Activated T-cell treated with anti-CD3 and anti-CD28 coated beads, Interleukin-2, amount 50 U/mL, for 4 hours (primary cell): ENCODE measurements around the gene RBFOX1. TPM values are rescaled to one million over a fixed set of nuclear protein-coding genes. Genes with fewer than 3 reads are reported as not detected.

Experiments
- ATAC-seq, 2 donors: fragments of 200-7000 bp; cut with Tn5 transposase; one replicate each; pipeline ENCODE4 v1.10.0; 2021
- DNase-seq: peaks from one replicate; pipeline ENCODE4 v3.0.0-alpha.2; 2020
- H3K27me3 Mint-ChIP-seq: one replicate; pipeline ENCODE4 v1.8.0; 2021; ENCODE audit warnings: low read depth, mixed read lengths
- H3K36me3 Mint-ChIP-seq: one replicate; pipeline ENCODE4 v1.8.0; 2022; ENCODE audit warnings: mixed read lengths; ENCODE audit not compliant: insufficient read depth
- H3K4me1 Mint-ChIP-seq: one replicate; pipeline ENCODE4 v1.8.0; 2021; ENCODE audit warnings: low read depth, mixed read lengths
- H3K4me3 Mint-ChIP-seq: one replicate; pipeline ENCODE4 v1.8.0; 2021; ENCODE audit warnings: mild to moderate bottlenecking, moderate library complexity, mixed read lengths
- H3K9me3 Mint-ChIP-seq: one replicate; pipeline ENCODE4 v1.8.0; 2021; ENCODE audit warnings: mixed read lengths
- total RNA-seq, 3 donors: library from RNA; stranded (reverse); gene quantifications; one replicate each; pipeline ENCODE4 v1.2.1, GENCODE V29; 2021

RBFOX1 gene
- total RNA-seq, 3 donors from 2014 or later, result not detected

- Mint-ChIP-seq H3K4me3 (no peak overlapping the region), H3K27me3 (no peaks in the 10 kb centered on the region), H3K4me1 (no peaks in the 10 kb centered on the region), H3K36me3 (no peaks in the 10 kb centered on the region), H3K9me3 (peaks cover 21% of the 10 kb centered on the region)
- ATAC-seq (no peak), DNase-seq (no peak)
Observed at GRCh38 chr16:7436306-7436705, 103.7 kb downstream of the RBFOX1 start.

- no peak for ATAC-seq
- Mint-ChIP-seq H3K4me3 (no peak overlapping the region), H3K27me3 (no peaks in the 10 kb centered on the region), H3K4me1 (no peaks in the 10 kb centered on the region), H3K9me3 (peaks cover 21% of the 10 kb centered on the region), H3K36me3 (no peaks in the 10 kb centered on the region)
- DNase-seq, result no peak
Observed at GRCh38 chr16:7437135-7437804, 104.6 kb downstream of the RBFOX1 start.

GRCh38 chr16:7437843-7438242 is 105.2 kb downstream of the RBFOX1 start:
- no peaks in the 10 kb centered on the region for H3K36me3 Mint-ChIP-seq
- no peak overlapping the region for H3K4me3 Mint-ChIP-seq
- H3K4me1 Mint-ChIP-seq, result no peaks in the 10 kb centered on the region
- no peaks in the 10 kb centered on the region for H3K27me3 Mint-ChIP-seq
- ATAC-seq, result no peak
- no peak for DNase-seq
- H3K9me3 Mint-ChIP-seq, result peaks cover 18% of the 10 kb centered on the region

GRCh38 chr16:7438601-7439000 is 106.0 kb downstream of the RBFOX1 start:
- no peaks in the 10 kb centered on the region for H3K36me3 Mint-ChIP-seq
- no peaks in the 10 kb centered on the region for H3K4me1 Mint-ChIP-seq

GRCh38 chr16:7439518-7439917 is 106.9 kb downstream of the RBFOX1 start:
- DNase-seq (no peak), ATAC-seq (no peak)
- Mint-ChIP-seq H3K36me3 (no peaks in the 10 kb centered on the region), H3K4me3 (no peak overlapping the region), H3K27me3 (no peaks in the 10 kb centered on the region), H3K9me3 (peaks cover 11% of the 10 kb centered on the region), H3K4me1 (no peaks in the 10 kb centered on the region)

More at GRCh38 chr16:7438601-7439000, 106.0 kb downstream of the RBFOX1 start:
- Mint-ChIP-seq H3K9me3 (peaks cover 15% of the 10 kb centered on the region), H3K4me3 (no peak overlapping the region), H3K27me3 (no peaks in the 10 kb centered on the region)
- DNase-seq (no peak), ATAC-seq (no peak)

- ATAC-seq (no peak), DNase-seq (no peak)
- H3K27me3 Mint-ChIP-seq, result no peaks in the 10 kb centered on the region
- H3K4me3 Mint-ChIP-seq, result no peak overlapping the region
- H3K9me3 Mint-ChIP-seq, result peaks cover 7% of the 10 kb centered on the region
- H3K4me1 Mint-ChIP-seq, result no peaks in the 10 kb centered on the region
- no peaks in the 10 kb centered on the region for H3K36me3 Mint-ChIP-seq
Observed at GRCh38 chr16:7440886-7441400, 108.3 kb downstream of the RBFOX1 start.

- H3K4me3 Mint-ChIP-seq, result no peak overlapping the region
- H3K36me3 Mint-ChIP-seq, result no peaks in the 10 kb centered on the region
- no peaks in the 10 kb centered on the region for H3K4me1 Mint-ChIP-seq
- ATAC-seq, result no peak
- H3K27me3 Mint-ChIP-seq, result no peaks in the 10 kb centered on the region
- peaks cover 7% of the 10 kb centered on the region for H3K9me3 Mint-ChIP-seq
- no peak for DNase-seq
Observed at GRCh38 chr16:7442050-7442449, 109.4 kb downstream of the RBFOX1 start.

GRCh38 chr16:7443142-7443541 is 110.5 kb downstream of the RBFOX1 start:
- ATAC-seq, result no peak
- H3K36me3 Mint-ChIP-seq, result no peaks in the 10 kb centered on the region
- H3K9me3 Mint-ChIP-seq, result peaks cover 11% of the 10 kb centered on the region
- no peak overlapping the region for H3K4me3 Mint-ChIP-seq
- DNase-seq, result no peak
- no peaks in the 10 kb centered on the region for H3K4me1 Mint-ChIP-seq
- H3K27me3 Mint-ChIP-seq, result no peaks in the 10 kb centered on the region

GRCh38 chr16:7443648-7444365 is 111.2 kb downstream of the RBFOX1 start:
- H3K4me1 Mint-ChIP-seq, result no peaks in the 10 kb centered on the region
- H3K36me3 Mint-ChIP-seq, result no peaks in the 10 kb centered on the region
- no peak for DNase-seq
- no peak for ATAC-seq
- H3K27me3 Mint-ChIP-seq, result no peaks in the 10 kb centered on the region
- H3K4me3 Mint-ChIP-seq, result no peak overlapping the region
- peaks cover 11% of the 10 kb centered on the region for H3K9me3 Mint-ChIP-seq

GRCh38 chr16:7449306-7449705 is 116.7 kb downstream of the RBFOX1 start:
- no peak for DNase-seq
- Mint-ChIP-seq H3K4me1 (no peaks in the 10 kb centered on the region), H3K27me3 (no peaks in the 10 kb centered on the region), H3K4me3 (no peak overlapping the region), H3K36me3 (no peaks in the 10 kb centered on the region), H3K9me3 (peaks cover 47% of the 10 kb centered on the region)
- no peak for ATAC-seq

GRCh38 chr16:7449808-7450207 is 117.2 kb downstream of the RBFOX1 start:
- no peaks in the 10 kb centered on the region for H3K36me3 Mint-ChIP-seq
- DNase-seq (no peak), ATAC-seq (no peak)
- no peaks in the 10 kb centered on the region for H3K27me3 Mint-ChIP-seq
- no peaks in the 10 kb centered on the region for H3K4me1 Mint-ChIP-seq
- peaks cover 50% of the 10 kb centered on the region for H3K9me3 Mint-ChIP-seq
- no peak overlapping the region for H3K4me3 Mint-ChIP-seq

- no peak for ATAC-seq
- no peak for DNase-seq
- H3K27me3 Mint-ChIP-seq, result no peaks in the 10 kb centered on the region
- H3K4me3 Mint-ChIP-seq, result no peak overlapping the region
- H3K36me3 Mint-ChIP-seq, result no peaks in the 10 kb centered on the region
- peaks cover 50% of the 10 kb centered on the region for H3K9me3 Mint-ChIP-seq
- no peaks in the 10 kb centered on the region for H3K4me1 Mint-ChIP-seq
Observed at GRCh38 chr16:7450440-7450839, 117.8 kb downstream of the RBFOX1 start.

GRCh38 chr16:7452090-7452489 is 119.4 kb downstream of the RBFOX1 start:
- H3K4me3 Mint-ChIP-seq, result no peak overlapping the region
- no peaks in the 10 kb centered on the region for H3K36me3 Mint-ChIP-seq
- ATAC-seq (no peak), DNase-seq (no peak)
- no peaks in the 10 kb centered on the region for H3K4me1 Mint-ChIP-seq
- H3K27me3 Mint-ChIP-seq, result no peaks in the 10 kb centered on the region
- H3K9me3 Mint-ChIP-seq, result peaks cover 52% of the 10 kb centered on the region

- peaks cover 46% of the 10 kb centered on the region for H3K9me3 Mint-ChIP-seq
- no peaks in the 10 kb centered on the region for H3K27me3 Mint-ChIP-seq
- DNase-seq, result no peak
- ATAC-seq, result no peak
- H3K4me3 Mint-ChIP-seq, result no peak overlapping the region
- H3K4me1 Mint-ChIP-seq, result no peaks in the 10 kb centered on the region
- no peaks in the 10 kb centered on the region for H3K36me3 Mint-ChIP-seq
Observed at GRCh38 chr16:7456211-7456610, 123.6 kb downstream of the RBFOX1 start.

GRCh38 chr16:7458144-7458543 is 125.5 kb downstream of the RBFOX1 start:
- peaks cover 37% of the 10 kb centered on the region for H3K9me3 Mint-ChIP-seq

More at GRCh38 chr16:7458144-7458543, 125.5 kb downstream of the RBFOX1 start:
- Mint-ChIP-seq H3K27me3 (no peaks in the 10 kb centered on the region), H3K36me3 (no peaks in the 10 kb centered on the region), H3K4me1 (no peaks in the 10 kb centered on the region), H3K4me3 (no peak overlapping the region)
- DNase-seq (no peak), ATAC-seq (no peak)
